Measurements from ENCODE around the gene SELENOF. TPM values are rescaled to one million over a fixed set of nuclear protein-coding genes. Genes with fewer than 3 reads are reported as not detected.

The SELENOF gene
- polyA plus RNA-seq, 3 donors from 2014 or later = 324 to 392 (median 360) TPM

GRCh38 chr1:86861424-86861823 is 52.5 kb downstream of the SELENOF start:
- peaks cover 0 to 2% (median 0%) of the 10 kb centered on the region in 3 donors for H3K27me3 Mint-ChIP-seq (ENCODE audit: low read depth in 3 of 3)
- peak overlapping the region in 2 of 6 donors; percentile 30 to 66 for H3K27ac Mint-ChIP-seq
- no peaks in the 10 kb centered on the region for H3K9me3 Mint-ChIP-seq
- H3K4me3 Mint-ChIP-seq = no peak overlapping the region
- peaks cover 0 to 10% (median 7%) of the 10 kb centered on the region in 3 donors for H3K36me3 Mint-ChIP-seq
- DNase-seq = no peak
- peaks cover 11 to 19% of the 10 kb centered on the region in 2 donors for H3K4me1 Mint-ChIP-seq

GRCh38 chr1:86860424-86860823 is 53.5 kb downstream of the SELENOF start:
- peaks cover 3 to 9% of the 10 kb centered on the region in 2 donors for H3K4me1 Mint-ChIP-seq
- H3K27ac Mint-ChIP-seq = no peak overlapping the region
- H3K4me3 Mint-ChIP-seq = no peak overlapping the region
- no peaks in the 10 kb centered on the region for H3K27me3 Mint-ChIP-seq (ENCODE audit: low read depth in 3 of 3)
- peaks cover 0 to 8% (median 7%) of the 10 kb centered on the region in 3 donors for H3K36me3 Mint-ChIP-seq
- DNase-seq = no peak
- no peaks in the 10 kb centered on the region for H3K9me3 Mint-ChIP-seq

GRCh38 chr1:86860020-86860419 is 53.9 kb downstream of the SELENOF start:
- DNase-seq = no peak
- Mint-ChIP-seq H3K27ac (no peak overlapping the region), H3K4me1 (peaks cover under 1 to 7% of the 10 kb centered on the region in 2 donors), H3K27me3 (ENCODE audit: low read depth in 3 of 3) (no peaks in the 10 kb centered on the region), H3K9me3 (no peaks in the 10 kb centered on the region), H3K36me3 (peaks cover 0 to 7% (median 4%) of the 10 kb centered on the region in 3 donors), H3K4me3 (no peak overlapping the region)

DNA sequence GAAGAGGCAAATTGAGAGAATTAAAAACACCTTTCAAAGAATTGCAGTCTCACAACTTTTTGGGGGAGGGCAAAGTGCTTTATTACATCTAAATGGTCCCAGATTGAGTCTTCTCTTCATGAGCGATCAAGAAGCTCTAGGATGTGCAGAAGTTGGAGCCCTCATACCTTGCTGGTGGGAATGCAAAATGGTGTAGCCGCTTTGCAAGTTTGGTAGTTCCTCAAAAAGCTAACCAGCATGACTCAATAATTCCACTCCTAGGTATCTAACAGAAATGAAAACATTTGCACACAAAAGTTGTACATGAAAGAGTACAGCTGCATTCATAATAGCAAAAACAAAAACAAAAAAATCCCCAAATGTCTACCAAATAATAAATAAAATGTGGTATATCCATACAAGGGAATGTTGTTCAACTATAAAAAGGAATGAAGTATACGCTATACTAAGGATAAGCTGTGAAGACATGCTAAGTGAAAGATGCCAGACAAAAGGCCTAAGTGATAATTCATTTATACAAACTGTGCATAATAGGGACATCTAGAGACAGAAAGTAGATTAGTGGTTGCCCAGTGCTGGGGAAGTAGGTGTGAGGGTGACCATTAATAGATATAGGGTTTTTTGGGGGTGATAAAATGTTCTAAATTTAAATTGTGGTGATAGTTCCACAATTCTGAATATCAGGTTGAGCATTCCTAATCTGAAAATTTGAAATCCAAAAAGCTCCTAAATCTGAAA is 55.2 kb downstream of the SELENOF start:
- DNase-seq = no peak
- peak overlapping the region in 2 of 6 donors; percentile 5 to 41 for H3K27ac Mint-ChIP-seq

GRCh38 chr1:86856196-86856595 is 57.7 kb downstream of the SELENOF start:
- H3K4me3 Mint-ChIP-seq = no peak overlapping the region
- H3K4me1 Mint-ChIP-seq = no peaks in the 10 kb centered on the region
- no peaks in the 10 kb centered on the region for H3K9me3 Mint-ChIP-seq
- peaks cover 0 to 2% (median 2%) of the 10 kb centered on the region in 3 donors for H3K27me3 Mint-ChIP-seq (ENCODE audit: low read depth in 3 of 3)
- DNase-seq = no peak
- peaks cover 0 to 3% (median 3%) of the 10 kb centered on the region in 3 donors for H3K36me3 Mint-ChIP-seq
- H3K27ac Mint-ChIP-seq = no peak overlapping the region

More for the DNA sequence above, 55.2 kb downstream of the SELENOF start:
- Mint-ChIP-seq H3K27me3 (ENCODE audit: low read depth in 3 of 3) (no peaks in the 10 kb centered on the region), H3K4me1 (peaks cover 0 to 1% of the 10 kb centered on the region in 2 donors), H3K9me3 (no peaks in the 10 kb centered on the region), H3K36me3 (peaks cover 0 to 7% (median 3%) of the 10 kb centered on the region in 3 donors), H3K4me3 (no peak overlapping the region)

GRCh38 chr1:86854352-86854751 is 59.6 kb downstream of the SELENOF start:
- Mint-ChIP-seq H3K36me3 (no peaks in the 10 kb centered on the region), H3K4me1 (no peaks in the 10 kb centered on the region), H3K27ac (no peak overlapping the region), H3K27me3 (ENCODE audit: low read depth in 3 of 3) (peaks cover 0 to 3% (median 2%) of the 10 kb centered on the region in 3 donors), H3K9me3 (peaks cover 0 to 2% (median 0%) of the 10 kb centered on the region in 6 donors), H3K4me3 (no peak overlapping the region)
- no peak for DNase-seq

DNA sequence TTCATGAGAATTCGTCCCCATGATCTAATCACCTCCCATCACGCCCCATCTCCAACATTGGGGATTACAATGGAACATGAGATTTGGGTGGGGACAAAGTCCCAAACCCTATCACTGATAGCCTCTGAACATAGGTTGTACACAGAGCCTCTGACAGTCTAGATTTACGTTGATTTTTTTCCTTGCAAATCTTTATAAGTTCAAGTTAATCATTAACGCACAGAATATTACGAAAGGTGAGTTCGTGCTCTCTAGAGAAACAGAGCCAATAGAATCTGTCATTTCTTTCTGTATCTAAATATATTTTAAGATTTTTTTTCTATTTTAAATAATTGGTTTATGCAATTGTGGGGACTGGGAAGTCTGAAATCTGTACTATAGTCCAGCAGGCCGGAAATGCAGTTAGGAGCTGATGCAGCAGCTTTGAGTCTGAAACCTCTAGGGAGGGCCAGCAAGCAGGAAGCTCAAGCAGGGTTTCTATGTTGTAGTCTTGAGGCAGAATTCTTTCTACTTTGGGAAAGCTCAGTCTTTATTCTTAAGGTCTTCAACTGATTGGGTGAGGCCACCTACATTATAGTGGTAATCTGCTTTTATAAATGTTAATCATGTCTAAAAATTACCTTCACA is 61.0 kb downstream of the SELENOF start:
- H3K27ac Mint-ChIP-seq = no peak overlapping the region
- H3K9me3 Mint-ChIP-seq = peaks cover 0 to 2% (median 0%) of the 10 kb centered on the region in 6 donors
- H3K36me3 Mint-ChIP-seq = no peaks in the 10 kb centered on the region
- H3K27me3 Mint-ChIP-seq (ENCODE audit: low read depth in 3 of 3) = peaks cover 0 to 3% (median 2%) of the 10 kb centered on the region in 3 donors
- H3K4me1 Mint-ChIP-seq = no peaks in the 10 kb centered on the region
- no peak for DNase-seq
- H3K4me3 Mint-ChIP-seq = no peak overlapping the region

DNA sequence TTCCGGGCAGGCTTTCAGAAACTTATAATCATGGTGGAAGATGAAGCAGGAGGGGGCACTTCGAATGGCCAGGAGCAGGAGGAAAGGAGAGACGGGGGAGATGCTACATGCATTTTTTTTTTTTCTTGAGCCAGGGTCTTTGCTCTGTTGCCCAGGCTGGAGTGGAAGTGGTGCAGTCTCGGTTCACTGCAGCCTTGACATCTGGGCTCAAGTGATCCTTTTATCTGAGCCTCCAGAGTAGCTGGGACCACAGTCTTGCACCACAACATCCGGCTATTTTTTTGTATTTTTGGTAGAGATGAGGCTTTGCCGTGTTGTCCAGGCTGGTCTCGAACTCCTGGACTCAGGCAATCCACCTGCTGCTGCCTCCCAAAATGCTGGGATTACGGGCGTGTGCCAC is 61.6 kb downstream of the SELENOF start:
- H3K4me1 Mint-ChIP-seq = no peaks in the 10 kb centered on the region
- H3K9me3 Mint-ChIP-seq = peaks cover 0 to 2% (median 0%) of the 10 kb centered on the region in 6 donors
- DNase-seq = no peak
- no peak overlapping the region for H3K27ac Mint-ChIP-seq
- peaks cover 0 to 3% (median 2%) of the 10 kb centered on the region in 3 donors for H3K27me3 Mint-ChIP-seq (ENCODE audit: low read depth in 3 of 3)
- no peak overlapping the region for H3K4me3 Mint-ChIP-seq
- H3K36me3 Mint-ChIP-seq = no peaks in the 10 kb centered on the region

GRCh38 chr1:86849756-86850155 is 64.2 kb downstream of the SELENOF start:
- DNase-seq = no peak
- no peak overlapping the region for H3K27ac Mint-ChIP-seq
- peaks cover 0 to 2% (median 0%) of the 10 kb centered on the region in 6 donors for H3K9me3 Mint-ChIP-seq
- H3K27me3 Mint-ChIP-seq (ENCODE audit: low read depth in 3 of 3) = peaks cover 0 to 5% (median 3%) of the 10 kb centered on the region in 3 donors
- no peak overlapping the region for H3K4me3 Mint-ChIP-seq
- H3K4me1 Mint-ChIP-seq = no peaks in the 10 kb centered on the region
- H3K36me3 Mint-ChIP-seq = no peaks in the 10 kb centered on the region

DNA sequence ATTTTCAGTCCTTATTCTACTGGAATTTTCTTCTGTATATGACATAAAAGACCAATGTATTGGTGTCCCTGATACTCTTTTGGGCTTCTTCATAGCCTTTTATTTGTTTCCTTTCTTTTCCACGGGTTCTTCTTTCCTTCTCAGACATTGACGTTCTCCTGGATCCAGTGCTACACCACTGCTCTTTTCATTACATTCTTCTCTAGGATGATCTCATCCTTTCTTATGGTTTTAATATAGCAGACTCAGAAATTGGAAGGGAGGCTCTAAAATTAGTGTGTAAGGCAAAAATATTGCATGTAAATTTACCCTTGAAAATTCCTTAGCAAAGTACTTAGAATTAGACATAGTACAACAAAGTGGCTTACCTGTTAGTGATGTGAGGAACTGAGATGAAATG is 65.3 kb downstream of the SELENOF start:
- Mint-ChIP-seq H3K4me1 (no peaks in the 10 kb centered on the region), H3K36me3 (no peaks in the 10 kb centered on the region)

GRCh38 chr1:86846164-86846647 is 67.7 kb downstream of the SELENOF start:
- Mint-ChIP-seq H3K4me1 (no peaks in the 10 kb centered on the region), H3K36me3 (no peaks in the 10 kb centered on the region), H3K27ac (no peak overlapping the region), H3K9me3 (peaks cover 0 to 2% (median 0%) of the 10 kb centered on the region in 6 donors), H3K27me3 (ENCODE audit: low read depth in 3 of 3) (peaks cover 0 to 4% (median 1%) of the 10 kb centered on the region in 3 donors), H3K4me3 (no peak overlapping the region)
- no peak for DNase-seq

More for the DNA sequence above, 65.3 kb downstream of the SELENOF start:
- H3K27ac Mint-ChIP-seq = no peak overlapping the region
- H3K27me3 Mint-ChIP-seq (ENCODE audit: low read depth in 3 of 3) = peaks cover 0 to 5% (median 3%) of the 10 kb centered on the region in 3 donors
- peaks cover 0 to 2% (median 0%) of the 10 kb centered on the region in 6 donors for H3K9me3 Mint-ChIP-seq
- no peak for DNase-seq
- H3K4me3 Mint-ChIP-seq = no peak overlapping the region

- Mint-ChIP-seq H3K27me3 (ENCODE audit: low read depth in 3 of 3) (peaks cover 0 to 4% (median 1%) of the 10 kb centered on the region in 3 donors), H3K27ac (no peak overlapping the region), H3K9me3 (no peaks in the 10 kb centered on the region), H3K4me1 (no peaks in the 10 kb centered on the region), H3K4me3 (no peak overlapping the region), H3K36me3 (no peaks in the 10 kb centered on the region)
- no peak for DNase-seq
These were observed 68.4 kb downstream of the SELENOF start for GRCh38 chr1:86845514-86845913.

GRCh38 chr1:86841116-86841515 is 72.8 kb downstream of the SELENOF start:
- Mint-ChIP-seq H3K27ac (no peak overlapping the region), H3K27me3 (ENCODE audit: low read depth in 3 of 3) (peaks cover 0 to 1% (median 0%) of the 10 kb centered on the region in 3 donors), H3K4me3 (no peak overlapping the region), H3K4me1 (no peaks in the 10 kb centered on the region), H3K36me3 (no peaks in the 10 kb centered on the region), H3K9me3 (no peaks in the 10 kb centered on the region)
- no peak for DNase-seq

All from immature natural killer cell (primary cell).